HUES6 (cell line): Measurements from ENCODE around the gene FASN.

Source experiments
- H3K27ac ChIP-seq: 2 replicates; pipeline ENCODE4 v1.7.0; 2013; ENCODE audit warnings: low read depth, mild to moderate bottlenecking, low read length, inconsistent platforms
- H3K27me3 ChIP-seq: 2 replicates; pipeline ENCODE4 v1.6.1; 2013; ENCODE audit warnings: low read length; ENCODE audit not compliant: control insufficient read depth, insufficient read depth
- H3K36me3 ChIP-seq: 2 replicates; pipeline ENCODE4 v1.6.1; 2013; ENCODE audit warnings: low read length; ENCODE audit not compliant: control insufficient read depth, insufficient read depth
- H3K4me1 ChIP-seq: 2 replicates; pipeline ENCODE4 v1.6.1; 2013; ENCODE audit warnings: low read length; ENCODE audit not compliant: control insufficient read depth, insufficient read depth
- H3K4me3 ChIP-seq: 2 replicates; pipeline ENCODE4 v1.5.1; 2013; ENCODE audit warnings: low read depth, low read length
- H3K9ac ChIP-seq: one replicate; pipeline ENCODE4 v1.6.1; 2013; ENCODE audit warnings: mild to moderate bottlenecking, low read length
- H3K9me3 ChIP-seq: 2 replicates; pipeline ENCODE4 v1.6.1; 2013; ENCODE audit warnings: low read depth, low read length; ENCODE audit not compliant: control insufficient read depth, insufficient read depth

Gene FASN

DNA sequence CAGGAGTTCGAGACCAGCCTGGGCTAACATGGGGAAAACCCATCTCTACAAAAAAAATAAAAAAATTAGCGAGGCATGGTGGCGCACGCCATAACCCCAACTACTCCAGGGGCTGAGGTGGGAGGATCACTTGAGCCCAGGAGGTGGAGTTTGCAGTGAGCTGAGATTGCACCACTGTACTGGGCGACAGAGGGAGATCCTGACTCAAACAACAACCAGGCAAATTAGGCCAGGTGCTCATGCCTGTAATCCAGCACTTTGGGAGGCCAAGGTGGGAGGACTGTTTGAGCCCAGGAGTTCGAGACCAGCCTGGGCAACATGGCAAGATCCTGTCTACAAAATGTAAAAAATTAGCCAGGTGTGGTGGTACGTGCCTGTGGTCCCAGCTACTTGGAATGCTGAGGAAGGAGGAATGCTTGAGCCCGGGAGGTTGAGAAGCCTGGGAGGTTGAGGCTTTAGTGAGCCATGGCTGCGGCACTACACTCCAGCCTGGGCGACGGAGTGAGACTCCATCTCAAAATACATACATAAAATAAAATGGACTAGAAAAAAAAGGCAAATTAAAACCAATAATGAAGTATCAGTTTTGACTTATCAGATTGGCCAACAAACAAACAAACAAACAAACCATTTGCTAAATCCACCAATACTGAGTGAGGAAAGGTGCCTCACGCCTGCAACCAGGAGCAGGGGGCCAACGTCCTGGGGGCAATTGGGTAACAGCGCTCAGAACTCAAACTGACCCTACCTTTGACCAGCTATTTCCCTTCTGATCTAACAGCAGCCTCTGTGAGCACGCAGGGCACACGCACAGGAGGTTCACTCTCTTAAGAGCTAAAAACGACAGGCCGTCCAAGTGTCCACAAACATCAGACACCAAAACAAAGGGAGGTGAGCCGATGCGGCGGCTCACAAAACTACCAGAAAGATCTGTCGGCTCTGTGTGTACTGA lies 19.4 kb upstream of the FASN start:
- no peak overlapping the region for H3K27ac ChIP-seq
- H3K9me3 ChIP-seq, result no peaks in the 10 kb centered on the region
- H3K36me3 ChIP-seq, result peaks cover 13% of the 10 kb centered on the region; the same call in 1 of the 2 replicates
- no peaks in the 10 kb centered on the region for H3K27me3 ChIP-seq
- H3K4me3 ChIP-seq, result no peak overlapping the region
- peaks cover 15% of the 10 kb centered on the region; the same call in 1 of the 2 replicates for H3K4me1 ChIP-seq
- H3K9ac ChIP-seq, result no peak overlapping the region

DNA sequence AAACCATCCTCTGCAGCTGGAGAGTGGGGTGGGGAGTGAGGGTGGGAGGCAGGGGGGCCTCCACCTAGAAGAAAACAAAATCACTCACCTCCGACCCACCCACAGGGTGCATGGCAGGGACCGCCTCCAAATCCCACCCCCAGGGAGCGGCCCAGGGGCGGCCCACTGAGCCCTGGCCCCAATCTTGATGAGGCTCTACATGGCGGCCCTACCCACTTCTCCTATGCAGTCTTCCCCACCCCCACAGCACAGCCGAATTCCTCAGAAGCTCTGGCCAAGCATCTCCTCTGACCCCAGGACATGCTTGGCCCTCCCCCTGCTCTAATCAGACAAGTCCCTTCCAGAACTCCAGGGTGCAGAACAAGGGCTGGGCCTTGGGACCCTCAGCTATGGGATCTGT lies 18.2 kb upstream of the FASN start:
- Histone ChIP-seq H3K4me1 (peaks cover 15% of the 10 kb centered on the region; the same call in 1 of the 2 replicates), H3K36me3 (peaks cover 17% of the 10 kb centered on the region; the same call in 1 of the 2 replicates), H3K4me3 (no peak overlapping the region), H3K27ac (no peak overlapping the region), H3K9me3 (no peaks in the 10 kb centered on the region), H3K9ac (no peak overlapping the region), H3K27me3 (no peaks in the 10 kb centered on the region)

DNA sequence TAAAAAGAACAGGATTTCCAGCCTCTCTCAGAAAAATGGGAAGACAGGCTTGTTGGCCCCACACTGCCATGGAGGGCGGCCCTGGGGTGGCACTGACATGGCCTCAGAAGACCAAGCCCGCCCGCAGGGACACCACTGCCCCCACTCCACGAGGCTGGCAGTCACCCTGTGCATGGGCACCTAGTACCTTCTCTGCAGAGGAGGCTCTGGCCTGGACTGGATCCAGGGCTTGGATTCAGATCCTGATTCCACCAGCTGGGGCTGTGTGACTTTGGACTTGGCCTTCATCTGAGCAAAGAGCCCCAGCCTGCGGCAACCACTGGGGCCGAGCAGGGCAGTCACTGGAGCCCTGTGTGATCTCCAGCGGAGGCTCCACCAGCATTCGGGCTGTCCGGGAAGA lies 16.8 kb upstream of the FASN start:
- no peaks in the 10 kb centered on the region for H3K9me3 ChIP-seq
- no peak overlapping the region for H3K27ac ChIP-seq
- peaks cover 17% of the 10 kb centered on the region; the same call in 1 of the 2 replicates for H3K36me3 ChIP-seq
- no peaks in the 10 kb centered on the region for H3K27me3 ChIP-seq
- no peak overlapping the region for H3K4me3 ChIP-seq
- no peak overlapping the region for H3K9ac ChIP-seq
- peaks cover 15% of the 10 kb centered on the region; the same call in 1 of the 2 replicates for H3K4me1 ChIP-seq

DNA sequence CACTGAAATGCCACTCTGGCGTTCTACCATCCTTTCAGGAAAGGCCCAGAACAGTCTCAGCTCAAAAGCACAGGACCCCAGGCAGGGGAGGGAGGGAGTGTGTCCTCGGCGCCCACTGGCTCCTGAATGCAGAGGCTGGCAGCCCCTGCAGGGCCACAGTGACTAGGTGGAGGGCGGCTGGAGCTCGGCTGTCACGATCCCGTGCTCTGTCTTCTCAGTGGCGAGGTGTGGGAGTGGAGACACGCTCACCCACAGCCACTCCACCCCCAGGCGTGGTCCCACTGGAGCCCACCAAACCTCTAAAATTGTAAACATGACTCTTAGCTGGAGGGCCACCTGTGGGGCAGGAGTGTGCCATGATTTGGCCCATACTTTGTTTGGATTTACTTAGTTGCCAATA lies 16.4 kb upstream of the FASN start:
- H3K36me3 ChIP-seq, result peaks cover 17% of the 10 kb centered on the region; the same call in 1 of the 2 replicates
- H3K9ac ChIP-seq, result no peak overlapping the region

DNA sequence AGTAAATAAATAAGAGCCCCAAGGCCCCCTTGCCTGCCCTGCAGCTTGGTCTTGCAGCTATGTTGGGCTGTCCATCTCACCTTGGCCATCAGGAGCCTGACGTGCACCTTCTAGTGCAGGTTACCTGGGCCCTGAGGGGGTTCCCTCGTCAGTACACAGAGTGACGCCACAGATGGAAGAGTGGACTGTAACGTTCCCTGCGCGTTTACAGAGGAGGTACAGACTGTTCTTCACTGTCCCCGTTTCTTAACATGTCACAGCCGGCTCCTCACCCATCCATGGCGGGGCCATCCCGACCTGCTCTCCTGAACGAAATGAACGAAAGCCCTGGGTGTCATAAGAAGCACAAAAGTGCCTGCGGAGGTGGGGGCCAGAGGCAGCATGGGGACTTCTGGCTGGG lies 15.9 kb upstream of the FASN start:
- Histone ChIP-seq H3K4me3 (no peak overlapping the region), H3K4me1 (peaks cover 12% of the 10 kb centered on the region; the same call in 1 of the 2 replicates), H3K27ac (no peak overlapping the region), H3K36me3 (peaks cover 17% of the 10 kb centered on the region; the same call in 1 of the 2 replicates), H3K27me3 (no peaks in the 10 kb centered on the region), H3K9me3 (no peaks in the 10 kb centered on the region), H3K9ac (no peak overlapping the region)

More for the DNA sequence above, 16.4 kb upstream of the FASN start:
- Histone ChIP-seq H3K27ac (no peak overlapping the region), H3K9me3 (no peaks in the 10 kb centered on the region), H3K4me3 (no peak overlapping the region), H3K4me1 (peaks cover 13% of the 10 kb centered on the region; the same call in 1 of the 2 replicates), H3K27me3 (no peaks in the 10 kb centered on the region)

DNA sequence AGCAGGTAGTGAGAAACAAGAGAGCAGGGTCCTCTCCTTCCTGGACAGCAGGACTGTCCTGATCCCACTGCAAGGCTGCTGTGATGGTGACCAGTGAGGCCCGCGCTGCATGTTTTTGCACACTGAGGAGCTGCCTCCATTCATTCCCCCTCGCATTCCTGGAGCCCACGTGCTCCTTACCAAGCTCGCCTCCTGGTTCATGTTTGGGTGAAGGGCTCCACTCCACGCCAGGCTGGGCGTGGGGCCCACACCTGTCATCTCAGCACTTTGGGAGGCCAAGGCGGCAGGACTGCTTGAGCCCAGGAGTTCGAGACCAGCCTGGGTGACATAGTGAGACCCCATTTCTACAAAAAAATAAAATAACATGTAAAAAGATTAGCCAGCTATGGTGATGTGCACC lies 15.4 kb upstream of the FASN start:
- Histone ChIP-seq H3K9me3 (no peaks in the 10 kb centered on the region), H3K4me1 (peaks cover 9% of the 10 kb centered on the region; the same call in 1 of the 2 replicates), H3K27me3 (no peaks in the 10 kb centered on the region), H3K27ac (no peak overlapping the region), H3K4me3 (no peak overlapping the region), H3K36me3 (peaks cover 17% of the 10 kb centered on the region; the same call in 1 of the 2 replicates), H3K9ac (no peak overlapping the region)

DNA sequence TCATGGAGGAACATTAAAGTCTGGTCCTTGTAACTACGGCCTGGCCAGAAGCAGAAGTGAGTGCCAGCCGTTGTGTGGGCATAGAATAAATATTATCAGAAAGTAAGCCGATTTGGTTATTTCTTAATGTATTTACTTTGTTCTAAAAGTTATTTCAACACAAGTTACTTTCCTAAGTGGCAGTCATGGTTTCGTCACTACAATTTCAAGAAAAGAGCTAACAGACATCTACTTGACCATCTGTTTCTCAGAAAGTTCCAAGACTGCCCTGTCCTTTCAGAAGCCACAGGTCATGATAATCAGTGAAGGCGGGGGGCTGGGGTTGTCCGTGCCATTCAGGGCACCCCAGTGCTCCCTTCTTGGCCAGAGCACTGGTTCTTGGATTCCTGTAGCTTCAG lies 14.9 kb upstream of the FASN start:
- Histone ChIP-seq H3K4me3 (no peak overlapping the region), H3K4me1 (peaks cover 10% of the 10 kb centered on the region; the same call in 1 of the 2 replicates), H3K27ac (no peak overlapping the region), H3K36me3 (peaks cover 17% of the 10 kb centered on the region; the same call in 1 of the 2 replicates), H3K9me3 (no peaks in the 10 kb centered on the region), H3K9ac (no peak overlapping the region), H3K27me3 (no peaks in the 10 kb centered on the region)

DNA sequence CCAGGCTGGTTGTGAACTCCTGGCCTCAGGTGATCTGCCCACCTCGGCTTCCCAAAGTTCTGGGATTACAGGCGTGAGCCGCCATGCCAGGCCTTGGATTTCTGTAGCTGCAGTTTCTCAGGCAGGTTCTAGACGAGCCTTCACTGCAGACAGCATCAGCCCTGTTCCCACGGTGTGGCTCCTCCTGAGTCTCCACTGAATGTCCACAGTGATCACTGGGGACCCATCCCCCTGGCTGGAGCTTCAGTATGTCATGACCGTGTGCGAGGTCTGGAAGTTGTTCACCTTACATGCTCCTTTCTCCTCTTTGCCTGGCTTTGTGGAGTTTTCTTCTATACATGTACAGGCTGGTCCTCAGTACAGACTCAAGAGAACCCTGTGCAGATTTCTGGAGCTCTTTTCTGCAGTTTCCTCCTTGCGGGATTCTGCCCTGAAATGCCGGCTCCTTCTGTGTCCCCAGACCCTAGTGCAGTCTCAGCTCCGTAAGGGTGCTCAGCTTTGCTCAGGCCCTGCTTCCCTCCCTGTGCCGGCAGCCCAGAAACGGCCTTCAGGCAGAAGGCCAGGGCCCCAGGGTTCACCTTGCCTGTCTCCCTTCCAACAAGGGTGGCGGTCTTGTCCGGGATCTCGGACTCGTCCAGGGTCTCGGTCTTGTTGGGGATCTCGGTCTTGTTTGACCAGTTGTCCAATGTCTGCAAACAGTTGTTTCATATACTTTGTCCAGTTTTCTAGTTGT lies 14.3 kb upstream of the FASN start:
- H3K4me1 ChIP-seq, result peaks cover 10% of the 10 kb centered on the region; the same call in 1 of the 2 replicates
- no peaks in the 10 kb centered on the region for H3K9me3 ChIP-seq
- H3K36me3 ChIP-seq, result peaks cover 17% of the 10 kb centered on the region; the same call in 1 of the 2 replicates
- no peak overlapping the region for H3K4me3 ChIP-seq
- H3K27me3 ChIP-seq, result no peaks in the 10 kb centered on the region
- H3K27ac ChIP-seq, result no peak overlapping the region
- H3K9ac ChIP-seq, result no peak overlapping the region

DNA sequence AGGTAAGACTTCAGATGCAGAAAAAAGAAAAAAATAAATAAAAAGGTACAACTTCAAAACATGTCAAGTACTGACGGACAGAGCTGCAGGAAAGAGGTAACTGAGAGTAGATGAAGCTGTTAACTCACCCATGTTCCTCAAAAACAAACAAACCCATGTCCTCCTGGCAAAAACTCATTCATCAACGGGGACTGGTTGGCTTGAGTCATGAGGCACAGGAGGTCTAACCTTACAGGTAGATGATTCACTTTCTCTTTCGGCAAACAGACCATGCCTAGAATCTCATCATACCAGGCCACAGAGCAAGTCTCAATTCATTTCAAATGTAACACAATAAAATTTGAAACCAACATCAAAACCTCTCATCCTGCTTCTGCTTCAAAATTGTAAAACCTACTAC lies 12.3 kb upstream of the FASN start:
- Histone ChIP-seq H3K9me3 (no peaks in the 10 kb centered on the region), H3K4me1 (peaks cover 22% of the 10 kb centered on the region), H3K27ac (no peak overlapping the region), H3K9ac (no peak overlapping the region), H3K36me3 (peaks cover 17% of the 10 kb centered on the region; the same call in 1 of the 2 replicates), H3K4me3 (no peak overlapping the region), H3K27me3 (no peaks in the 10 kb centered on the region)

DNA sequence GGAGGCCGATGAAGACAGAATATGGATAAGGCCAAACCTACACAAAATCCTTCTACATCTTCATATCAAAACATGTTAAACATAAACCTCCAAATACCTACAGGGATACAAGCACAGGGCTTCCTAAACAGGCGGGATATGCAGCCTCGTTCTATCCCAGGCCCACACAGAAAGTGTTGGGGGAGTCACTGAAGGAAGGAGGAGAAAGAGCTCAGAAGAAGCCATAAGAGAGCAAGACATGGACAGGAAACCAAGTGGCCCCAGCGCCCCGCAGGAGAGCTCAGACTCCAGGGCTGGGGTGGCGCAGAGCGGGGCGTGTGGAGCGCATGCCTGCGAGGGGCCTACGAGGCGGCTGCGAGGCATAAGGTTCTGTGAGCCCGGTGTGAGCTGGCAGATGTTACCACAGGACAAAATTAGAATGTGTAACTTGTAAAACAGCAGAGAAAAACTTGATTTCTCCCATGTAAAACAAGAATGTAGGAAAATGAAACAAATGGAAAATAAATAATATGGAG lies 11.0 kb upstream of the FASN start:
- H3K9me3 ChIP-seq, result no peaks in the 10 kb centered on the region
- H3K36me3 ChIP-seq, result peaks cover 17% of the 10 kb centered on the region; the same call in 1 of the 2 replicates
- H3K27me3 ChIP-seq, result no peaks in the 10 kb centered on the region
- peaks cover 32% of the 10 kb centered on the region for H3K4me1 ChIP-seq
- H3K27ac ChIP-seq, result no peak overlapping the region
- no peak overlapping the region for H3K4me3 ChIP-seq
- H3K9ac ChIP-seq, result no peak overlapping the region
